ENCODE measurements around the gene CACNA1G.

- TF ChIP-seq CTCF (IDR thresholded peaks at IDR 0.05 in 8 of 11, conservative IDR thresholded peaks at IDR 0.05 in 3 of 11) = no peak
- no peak for TF ChIP-seq POLR2AphosphoS5 (IDR thresholded peaks at IDR 0.05)
- no peak for TF ChIP-seq POLR2A (IDR thresholded peaks at IDR 0.05)
These were observed 4.4 kb downstream of the CACNA1G start for GRCh38 chr17:50564916-50565315.

All from spleen (tissue), 7 donors.